Osteoblast (primary cell): ENCODE data around the gene THSD1. TPM values are rescaled to one million over a fixed set of nuclear protein-coding genes. Genes with fewer than 3 reads are reported as not detected.
"Not testable (repeated sequence)": the region's sequence is repeated elsewhere in the genome, so short reads cannot be mapped to it uniquely, and the experiment has no call there.

Experiments
- DNase-seq: peaks from one replicate; pipeline ENCODE4 v3.0.0; 2011; ENCODE audit warnings: low spot score, mixed read lengths; ENCODE audit not compliant: insufficient read length; ENCODE audit errors: missing footprints
- H2AFZ ChIP-seq: 2 replicates; pipeline ENCODE4 v1.6.0; 2011; ENCODE audit warnings: mild to moderate bottlenecking, low read length
- H3K27ac ChIP-seq: 2 replicates; pipeline ENCODE4 v1.5.1; 2011; ENCODE audit warnings: mild to moderate bottlenecking, low read depth, low read length, moderate library complexity
- H3K27me3 ChIP-seq: 2 replicates; pipeline ENCODE4 v1.6.0; 2012; ENCODE audit warnings: mild to moderate bottlenecking, control low read depth, inconsistent platforms, low read length, moderate library complexity; ENCODE audit not compliant: insufficient read depth
- H3K36me3 ChIP-seq: 2 replicates; pipeline ENCODE4 v1.5.1; 2011; ENCODE audit warnings: mild to moderate bottlenecking, low read length, control low read depth, moderate library complexity; ENCODE audit not compliant: insufficient read depth
- H3K4me1 ChIP-seq: 2 replicates; pipeline ENCODE4 v1.5.1; 2011; ENCODE audit warnings: mild to moderate bottlenecking, low read length, control low read depth, moderate library complexity; ENCODE audit not compliant: insufficient read depth
- H3K4me2 ChIP-seq: 2 replicates; pipeline ENCODE4 v1.6.0; 2011; ENCODE audit warnings: mild to moderate bottlenecking, low read length; ENCODE audit not compliant: insufficient read depth
- H3K4me3 ChIP-seq: fragments of 200-600 bp; sonication (generic); 3 replicates; pipeline ENCODE4 v1.5.1; 2012; ENCODE audit warnings: mild to moderate bottlenecking, low read length, inconsistent platforms; ENCODE audit not compliant: insufficient read depth
- H3K79me2 ChIP-seq: 2 replicates; pipeline ENCODE4 v1.6.0; 2012; ENCODE audit warnings: mild to moderate bottlenecking, low read length, control low read depth, inconsistent platforms; ENCODE audit not compliant: insufficient read depth
- H3K9me3 ChIP-seq: 2 replicates; pipeline ENCODE4 v1.5.1; 2011; ENCODE audit warnings: low read depth, low read length, control low read depth
- H4K20me1 ChIP-seq: 2 replicates; pipeline ENCODE4 v1.6.0; 2012; ENCODE audit warnings: mild to moderate bottlenecking, low read length, control low read depth; ENCODE audit not compliant: insufficient read depth
- total RNA-seq: library from RNA; depleted of rRNA; stranded (reverse); fragments of >200 nt; gene quantifications from 2 replicates; pipeline ENCODE4 v1.2.3, GENCODE V29; 2012
- TF ChIP-seq, protein P1 (sequence below): IDR thresholded peaks from 2 replicates; pipeline ENCODE4 v1.5.1; 2011; ENCODE audit warnings: mild to moderate bottlenecking, low read depth, low read length, moderate library complexity; ENCODE audit errors: extremely low read depth

The THSD1 gene
- total RNA-seq, 1 donor = 14.1 TPM

- Histone ChIP-seq H3K36me3 (peaks cover 9% of the 10 kb centered on the region), H3K4me1 (peaks cover 26% of the 10 kb centered on the region), H3K4me2 (no peak overlapping the region), H2AFZ (no peak overlapping the region), H3K27me3 (no peaks in the 10 kb centered on the region), H3K4me3 (no peak overlapping the region), H4K20me1 (no peaks in the 10 kb centered on the region), H3K27ac (no peak overlapping the region), H3K9me3 (no peaks in the 10 kb centered on the region), H3K79me2 (no peaks in the 10 kb centered on the region)
- DNase-seq = no peak
- TF ChIP-seq, protein P1, sequence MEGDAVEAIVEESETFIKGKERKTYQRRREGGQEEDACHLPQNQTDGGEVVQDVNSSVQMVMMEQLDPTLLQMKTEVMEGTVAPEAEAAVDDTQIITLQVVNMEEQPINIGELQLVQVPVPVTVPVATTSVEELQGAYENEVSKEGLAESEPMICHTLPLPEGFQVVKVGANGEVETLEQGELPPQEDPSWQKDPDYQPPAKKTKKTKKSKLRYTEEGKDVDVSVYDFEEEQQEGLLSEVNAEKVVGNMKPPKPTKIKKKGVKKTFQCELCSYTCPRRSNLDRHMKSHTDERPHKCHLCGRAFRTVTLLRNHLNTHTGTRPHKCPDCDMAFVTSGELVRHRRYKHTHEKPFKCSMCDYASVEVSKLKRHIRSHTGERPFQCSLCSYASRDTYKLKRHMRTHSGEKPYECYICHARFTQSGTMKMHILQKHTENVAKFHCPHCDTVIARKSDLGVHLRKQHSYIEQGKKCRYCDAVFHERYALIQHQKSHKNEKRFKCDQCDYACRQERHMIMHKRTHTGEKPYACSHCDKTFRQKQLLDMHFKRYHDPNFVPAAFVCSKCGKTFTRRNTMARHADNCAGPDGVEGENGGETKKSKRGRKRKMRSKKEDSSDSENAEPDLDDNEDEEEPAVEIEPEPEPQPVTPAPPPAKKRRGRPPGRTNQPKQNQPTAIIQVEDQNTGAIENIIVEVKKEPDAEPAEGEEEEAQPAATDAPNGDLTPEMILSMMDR = no peak
Observed at GRCh38 chr13:52374389-52374788, 31.6 kb downstream of the THSD1 start.

DNA sequence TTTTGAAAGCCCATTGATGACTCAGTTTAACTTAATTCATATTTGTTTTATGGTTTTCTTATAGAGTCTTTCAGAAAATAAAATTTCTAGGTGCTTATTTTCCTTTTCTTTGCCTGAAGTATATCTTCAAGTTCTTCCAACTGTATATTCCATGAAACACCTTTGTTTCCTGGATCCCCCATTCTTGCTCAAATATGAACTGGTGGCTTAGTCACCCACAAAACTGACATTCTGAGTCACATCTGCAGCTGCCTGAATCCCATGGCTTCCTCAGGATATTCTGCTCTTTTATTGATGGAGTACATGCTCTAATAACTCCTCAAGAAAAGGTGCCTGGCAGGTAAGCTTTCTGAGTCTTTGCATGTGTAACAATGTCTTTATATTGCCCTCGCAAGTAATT is 32.7 kb downstream of the THSD1 start:
- H4K20me1 ChIP-seq, H3K27me3 ChIP-seq, H3K4me2 ChIP-seq, H3K4me3 ChIP-seq, H3K27ac ChIP-seq, DNase-seq, H2AFZ ChIP-seq, H3K79me2 ChIP-seq, H3K9me3 ChIP-seq, H3K36me3 ChIP-seq: not testable (repeated sequence)
- H3K4me1 ChIP-seq = peaks cover 26% of the 10 kb centered on the region

DNA sequence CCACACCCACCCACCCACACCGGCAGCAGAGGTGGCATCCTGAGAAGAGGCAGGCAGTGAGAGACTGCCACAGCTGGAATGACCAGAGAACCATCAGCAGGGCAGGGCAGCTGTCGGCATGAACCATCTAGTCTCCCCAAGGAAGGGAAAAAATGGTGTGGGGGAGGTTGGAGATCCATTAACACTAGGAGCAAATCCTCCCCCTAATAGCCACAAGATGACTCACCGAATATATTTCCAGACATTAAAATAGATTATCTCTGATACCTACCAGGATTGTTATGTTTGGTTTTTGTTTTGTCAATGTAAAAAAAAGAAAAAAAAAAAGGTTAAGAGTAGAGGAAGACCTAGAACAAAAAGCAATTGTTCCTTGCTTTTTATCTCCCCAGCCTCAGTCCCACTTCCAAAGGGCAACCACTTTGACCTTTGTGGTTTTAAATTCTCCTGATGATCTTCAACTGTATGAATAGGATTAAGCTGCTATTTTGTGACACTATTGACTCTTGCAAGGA is 34.2 kb downstream of the THSD1 start:
- peaks cover 3% of the 10 kb centered on the region for H3K36me3 ChIP-seq
- H3K79me2 ChIP-seq = no peaks in the 10 kb centered on the region
- H3K4me2 ChIP-seq = peak overlapping the region; percentile 57
- no peaks in the 10 kb centered on the region for H4K20me1 ChIP-seq
- no peaks in the 10 kb centered on the region for H3K9me3 ChIP-seq
- no peak overlapping the region for H3K4me3 ChIP-seq
- TF ChIP-seq, protein P1 = no peak
- H3K27me3 ChIP-seq = no peaks in the 10 kb centered on the region
- no peak overlapping the region for H3K27ac ChIP-seq
- peak; percentile 84 for DNase-seq
- H3K4me1 ChIP-seq = peaks cover 26% of the 10 kb centered on the region
- no peak overlapping the region for H2AFZ ChIP-seq

DNA sequence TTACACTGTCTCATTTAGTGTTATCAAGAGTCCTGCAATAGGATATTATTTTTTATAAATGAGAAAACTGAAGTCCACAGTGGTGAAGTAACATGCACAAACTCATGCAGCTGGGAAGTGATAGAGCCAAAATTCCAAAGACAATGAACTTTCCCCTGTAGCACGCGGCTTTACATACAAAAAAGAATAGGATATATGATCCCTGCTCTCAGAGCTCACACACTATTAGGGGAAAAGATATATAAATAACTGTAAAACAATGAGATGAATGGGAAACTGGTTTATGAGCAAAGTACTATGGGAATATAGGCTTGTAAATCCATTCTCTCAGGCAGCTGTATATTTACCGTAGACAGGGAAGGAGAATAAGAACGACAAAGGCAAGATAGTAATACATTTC is 39.7 kb downstream of the THSD1 start:
- no peaks in the 10 kb centered on the region for H4K20me1 ChIP-seq
- H3K4me2 ChIP-seq = no peak overlapping the region
- no peaks in the 10 kb centered on the region for H3K27me3 ChIP-seq
- no peak for DNase-seq
- no peaks in the 10 kb centered on the region for H3K79me2 ChIP-seq
- TF ChIP-seq, protein P1 = no peak
- H2AFZ ChIP-seq = no peak overlapping the region
- no peak overlapping the region for H3K27ac ChIP-seq
- peaks cover 3% of the 10 kb centered on the region for H3K4me1 ChIP-seq
- H3K4me3 ChIP-seq = no peak overlapping the region
- no peaks in the 10 kb centered on the region for H3K36me3 ChIP-seq
- H3K9me3 ChIP-seq = no peaks in the 10 kb centered on the region

DNA sequence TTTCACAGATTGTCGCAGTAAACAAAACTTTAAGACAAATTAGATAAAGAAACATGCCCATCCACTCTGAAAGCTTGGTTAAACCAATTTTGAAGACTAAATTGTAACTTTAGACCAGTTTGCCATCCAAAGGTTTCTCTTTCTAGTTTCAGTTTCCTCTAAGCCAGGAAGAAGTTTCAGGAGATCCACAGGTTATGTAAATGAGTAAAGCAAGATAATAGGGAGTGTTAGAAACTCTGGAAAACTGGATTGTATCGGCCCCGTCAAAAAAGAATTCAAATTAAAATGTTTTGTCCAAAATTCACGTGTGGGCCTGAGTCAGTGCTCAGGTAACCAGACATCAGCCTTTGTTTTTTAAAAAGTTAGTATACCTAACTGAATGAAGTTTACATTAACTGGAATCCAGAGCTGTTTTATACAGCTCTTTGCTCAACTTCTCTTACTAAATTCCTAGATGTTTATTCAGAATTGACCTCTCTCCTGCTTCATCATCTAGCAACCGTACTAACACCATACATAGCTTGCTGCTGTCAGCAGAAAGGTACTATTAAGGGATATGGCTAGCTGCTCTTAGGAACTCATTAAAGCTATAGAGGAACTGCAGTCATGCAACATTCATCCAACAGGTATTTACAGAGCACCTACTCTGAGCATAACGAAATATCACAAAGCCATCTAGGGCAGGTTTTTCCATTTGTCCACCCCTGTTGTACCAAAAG is 43.6 kb downstream of the THSD1 start:
- H4K20me1 ChIP-seq, H3K27me3 ChIP-seq, H3K4me3 ChIP-seq, H2AFZ ChIP-seq, DNase-seq, H3K27ac ChIP-seq, H3K4me1 ChIP-seq, H3K9me3 ChIP-seq, H3K36me3 ChIP-seq, H3K4me2 ChIP-seq, H3K79me2 ChIP-seq: not testable (repeated sequence)
